ENCODE measurements around the gene SLC1A3.

Gene SLC1A3

DNA sequence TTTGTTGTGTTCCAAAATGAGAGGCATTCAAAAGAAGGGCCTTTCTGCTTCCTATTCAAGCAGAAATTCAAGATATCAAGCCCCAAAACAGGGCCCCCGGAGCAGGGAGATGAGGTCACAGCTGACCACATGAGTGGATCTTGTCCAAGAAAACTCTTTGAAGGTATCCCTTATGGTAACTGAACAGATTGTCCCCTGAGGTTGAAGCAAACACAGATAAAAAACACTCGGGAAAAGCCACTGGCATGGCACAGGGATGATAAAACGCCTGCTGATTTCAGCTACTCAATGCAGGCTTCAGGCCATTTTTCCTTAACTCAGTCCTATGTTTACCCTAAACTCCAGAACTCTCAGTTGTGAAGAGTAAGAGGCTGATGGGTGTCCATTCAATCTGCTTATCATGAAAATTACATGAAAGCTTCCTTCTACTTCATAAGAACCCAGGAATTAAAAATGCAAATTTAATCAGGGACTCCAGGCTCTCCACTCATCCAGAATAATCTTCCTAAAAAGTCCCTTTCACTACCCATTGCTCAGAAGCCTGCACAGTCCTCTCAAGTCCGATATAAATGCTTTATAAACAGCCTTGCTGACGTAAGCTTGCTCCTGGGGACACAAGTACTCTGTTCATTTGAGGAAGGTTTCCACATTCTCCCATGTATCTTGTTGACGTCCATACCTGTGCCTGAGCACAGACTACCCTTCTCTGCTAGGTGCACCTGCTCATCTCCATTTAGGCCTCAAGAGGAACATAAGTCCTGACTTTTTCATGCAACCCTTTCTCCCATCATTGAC is 35.9 kb upstream of the SLC1A3 start:
- Histone ChIP-seq H3K79me2 (ENCODE audit: insufficient read depth, low read depth) (no peaks in the 10 kb centered on the region), H3K4me3 (IDR thresholded peaks at IDR 0.05; ENCODE audit: insufficient read depth, low read depth, low read length) (no peak overlapping the region), H2AFZ (ENCODE audit: low read depth) (no peak overlapping the region), H3K4me2 (no peak overlapping the region), H3K4me1 (ENCODE audit: low read depth, poor library complexity, severe bottlenecking) (no peaks in the 10 kb centered on the region), H3K9ac (no peak overlapping the region), H4K20me1 (ENCODE audit: insufficient read depth) (no peaks in the 10 kb centered on the region), H3K36me3 (ENCODE audit: insufficient read depth) (no peaks in the 10 kb centered on the region), H3K27me3 (ENCODE audit: insufficient read depth, low read depth) (no peaks in the 10 kb centered on the region), H3K27ac (no peak overlapping the region)
- TF ChIP-seq, protein P1, sequence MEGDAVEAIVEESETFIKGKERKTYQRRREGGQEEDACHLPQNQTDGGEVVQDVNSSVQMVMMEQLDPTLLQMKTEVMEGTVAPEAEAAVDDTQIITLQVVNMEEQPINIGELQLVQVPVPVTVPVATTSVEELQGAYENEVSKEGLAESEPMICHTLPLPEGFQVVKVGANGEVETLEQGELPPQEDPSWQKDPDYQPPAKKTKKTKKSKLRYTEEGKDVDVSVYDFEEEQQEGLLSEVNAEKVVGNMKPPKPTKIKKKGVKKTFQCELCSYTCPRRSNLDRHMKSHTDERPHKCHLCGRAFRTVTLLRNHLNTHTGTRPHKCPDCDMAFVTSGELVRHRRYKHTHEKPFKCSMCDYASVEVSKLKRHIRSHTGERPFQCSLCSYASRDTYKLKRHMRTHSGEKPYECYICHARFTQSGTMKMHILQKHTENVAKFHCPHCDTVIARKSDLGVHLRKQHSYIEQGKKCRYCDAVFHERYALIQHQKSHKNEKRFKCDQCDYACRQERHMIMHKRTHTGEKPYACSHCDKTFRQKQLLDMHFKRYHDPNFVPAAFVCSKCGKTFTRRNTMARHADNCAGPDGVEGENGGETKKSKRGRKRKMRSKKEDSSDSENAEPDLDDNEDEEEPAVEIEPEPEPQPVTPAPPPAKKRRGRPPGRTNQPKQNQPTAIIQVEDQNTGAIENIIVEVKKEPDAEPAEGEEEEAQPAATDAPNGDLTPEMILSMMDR (conservative IDR thresholded peaks at IDR 0.05; ENCODE audit: low read depth, low read length) = no peak

DNA sequence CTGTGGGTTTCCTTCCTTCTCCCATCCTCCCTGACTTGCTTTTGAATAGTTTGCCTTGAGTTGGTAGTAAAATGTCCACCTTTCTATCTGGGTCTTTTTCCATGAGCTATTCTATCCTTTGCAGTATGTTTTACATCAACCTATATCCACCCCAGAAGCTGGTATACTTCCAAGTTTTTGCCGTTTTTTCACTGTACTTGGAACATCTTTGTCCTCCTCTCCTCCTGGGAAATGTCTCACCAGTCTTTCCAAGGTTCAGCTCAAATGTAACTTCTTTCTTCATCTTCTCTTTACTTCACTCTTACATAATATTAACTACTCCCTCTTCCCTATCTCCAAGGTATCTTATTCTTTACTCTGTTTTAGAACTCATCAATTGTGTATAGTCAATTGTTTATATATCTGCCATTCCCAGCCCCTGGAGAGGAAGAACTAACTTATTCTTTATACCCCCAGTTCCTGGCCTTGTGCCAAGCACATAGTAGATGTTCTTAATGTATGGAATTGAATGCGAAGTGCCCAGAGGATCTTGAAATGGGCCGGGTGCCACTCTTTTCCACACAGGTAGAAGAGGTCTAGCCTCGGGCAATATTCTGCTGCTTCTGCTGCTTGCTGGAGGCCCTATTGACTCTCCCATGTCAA is 34.9 kb upstream of the SLC1A3 start:
- Histone ChIP-seq H2AFZ (ENCODE audit: low read depth) (no peak overlapping the region), H3K4me3 (IDR thresholded peaks at IDR 0.05; ENCODE audit: insufficient read depth, low read depth, low read length) (no peak overlapping the region), H3K36me3 (ENCODE audit: insufficient read depth) (no peaks in the 10 kb centered on the region), H3K79me2 (ENCODE audit: insufficient read depth, low read depth) (no peaks in the 10 kb centered on the region), H3K27me3 (ENCODE audit: insufficient read depth, low read depth) (no peaks in the 10 kb centered on the region), H3K9ac (no peak overlapping the region), H3K27ac (no peak overlapping the region), H4K20me1 (ENCODE audit: insufficient read depth) (no peaks in the 10 kb centered on the region), H3K4me1 (ENCODE audit: low read depth, poor library complexity, severe bottlenecking) (no peaks in the 10 kb centered on the region), H3K4me2 (no peak overlapping the region)
- TF ChIP-seq, protein P1 (conservative IDR thresholded peaks at IDR 0.05; ENCODE audit: low read depth, low read length) = no peak

DNA sequence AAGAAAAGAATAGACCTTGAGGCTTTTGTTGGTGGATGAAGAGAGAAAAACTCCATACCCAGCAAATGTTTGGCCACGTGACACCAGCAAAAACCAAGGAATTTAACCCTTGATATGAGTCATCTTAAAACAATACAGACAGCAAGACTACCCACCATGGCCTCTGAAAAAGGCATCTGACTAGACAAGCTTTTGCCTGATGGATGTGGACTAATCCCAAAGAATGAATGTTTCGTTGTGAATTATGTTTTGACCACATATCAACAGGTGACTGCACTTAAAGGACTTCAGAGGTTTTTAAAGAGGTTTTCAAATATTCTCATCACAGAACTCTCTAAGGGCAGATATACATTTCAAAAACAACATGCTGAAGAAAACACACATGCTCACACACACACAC is 33.0 kb upstream of the SLC1A3 start:
- Histone ChIP-seq H3K4me2 (no peak overlapping the region), H4K20me1 (ENCODE audit: insufficient read depth) (no peaks in the 10 kb centered on the region), H3K4me1 (ENCODE audit: low read depth, poor library complexity, severe bottlenecking) (no peaks in the 10 kb centered on the region), H2AFZ (ENCODE audit: low read depth) (no peak overlapping the region), H3K9ac (no peak overlapping the region), H3K4me3 (IDR thresholded peaks at IDR 0.05; ENCODE audit: insufficient read depth, low read depth, low read length) (no peak overlapping the region), H3K79me2 (ENCODE audit: insufficient read depth, low read depth) (no peaks in the 10 kb centered on the region), H3K27me3 (ENCODE audit: insufficient read depth, low read depth) (no peaks in the 10 kb centered on the region), H3K36me3 (ENCODE audit: insufficient read depth) (no peaks in the 10 kb centered on the region), H3K27ac (no peak overlapping the region)
- TF ChIP-seq, protein P1 (conservative IDR thresholded peaks at IDR 0.05; ENCODE audit: low read depth, low read length) = no peak

DNA sequence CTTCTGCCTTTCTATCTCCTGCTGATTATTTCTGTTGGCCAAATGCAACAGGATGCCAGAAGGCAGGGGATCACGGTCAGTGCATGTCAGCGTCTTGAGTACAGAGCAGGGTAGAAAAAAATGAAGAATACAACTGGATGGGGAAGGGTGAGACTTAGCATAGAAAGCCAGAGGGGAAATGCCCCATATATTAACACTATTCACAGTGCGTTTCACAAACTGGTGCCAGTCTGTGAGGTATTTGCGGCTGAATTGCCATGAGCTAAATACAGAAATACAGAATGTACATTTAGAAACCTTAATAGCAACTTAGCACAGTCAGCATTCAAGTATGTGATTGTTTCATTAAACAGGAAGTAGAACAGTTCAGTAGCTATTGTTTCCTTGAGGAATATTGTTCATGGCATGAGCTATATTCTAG is 31.0 kb upstream of the SLC1A3 start:
- H3K27ac ChIP-seq = no peak overlapping the region
- H3K36me3 ChIP-seq (ENCODE audit: insufficient read depth) = no peaks in the 10 kb centered on the region

More for the DNA sequence above, 31.0 kb upstream of the SLC1A3 start:
- Histone ChIP-seq H3K9ac (no peak overlapping the region), H2AFZ (ENCODE audit: low read depth) (no peak overlapping the region), H3K4me2 (no peak overlapping the region), H3K79me2 (ENCODE audit: insufficient read depth, low read depth) (no peaks in the 10 kb centered on the region), H3K4me1 (ENCODE audit: low read depth, poor library complexity, severe bottlenecking) (no peaks in the 10 kb centered on the region), H4K20me1 (ENCODE audit: insufficient read depth) (no peaks in the 10 kb centered on the region), H3K27me3 (ENCODE audit: insufficient read depth, low read depth) (no peaks in the 10 kb centered on the region), H3K4me3 (IDR thresholded peaks at IDR 0.05; ENCODE audit: insufficient read depth, low read depth, low read length) (no peak overlapping the region)
- TF ChIP-seq, protein P1 (conservative IDR thresholded peaks at IDR 0.05; ENCODE audit: low read depth, low read length) = no peak
